HG02678 (cell line): ENCODE measurements around the gene DNAJC12.
"Not testable (repeated sequence)": the region's sequence is repeated elsewhere in the genome, so short reads cannot be mapped to it uniquely, and the experiment has no call there.

Experiments used
- ATAC-seq: cut with Tn5 transposase; IDR thresholded peaks from one replicate; pipeline ENCODE4 v1.9.1; 2021; ENCODE audit warnings: mild to moderate bottlenecking, moderate library complexity; ENCODE audit not compliant: unreplicated experiment

The DNAJC12 gene

DNA sequence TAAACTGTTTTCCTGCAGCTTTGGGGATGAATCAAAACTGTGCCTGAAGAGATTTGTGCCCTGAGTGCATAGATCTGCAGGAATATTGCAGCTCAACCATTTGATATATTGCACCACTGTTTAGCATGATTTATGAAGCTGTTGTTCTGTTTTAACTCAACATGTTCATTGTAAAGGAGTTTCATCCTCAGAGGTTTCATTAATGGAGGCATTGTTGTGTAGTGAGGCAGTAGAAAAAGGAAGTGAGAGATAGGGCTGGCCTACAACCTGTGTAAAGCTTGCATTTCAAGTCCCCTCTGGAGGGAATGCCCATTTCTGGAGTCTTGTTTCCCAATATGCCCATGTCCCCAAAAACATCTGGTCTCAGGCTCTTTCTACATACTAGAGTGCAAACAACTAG is 67.5 kb downstream of the DNAJC12 start:
- ATAC-seq, result peak; percentile 68

DNA sequence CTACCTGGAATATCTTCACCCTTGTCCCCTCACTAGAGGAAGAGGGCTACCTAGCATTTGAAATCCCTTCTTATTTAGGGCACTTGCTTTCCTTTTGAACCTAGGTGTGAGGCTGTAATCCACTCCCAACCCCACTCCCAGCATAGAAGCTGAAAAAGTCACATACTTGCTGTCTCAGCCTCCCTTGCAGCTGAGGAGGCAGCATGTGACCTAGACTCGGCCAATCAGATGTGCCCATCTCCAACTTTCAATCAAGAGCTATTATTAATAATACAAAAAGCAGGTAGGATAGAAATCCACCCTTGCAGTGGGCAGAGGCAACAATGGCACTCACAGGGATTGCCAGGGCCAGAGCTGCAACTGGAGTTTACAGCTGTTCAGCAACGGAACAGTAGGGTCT is 70.7 kb downstream of the DNAJC12 start:
- ATAC-seq, result no peak

DNA sequence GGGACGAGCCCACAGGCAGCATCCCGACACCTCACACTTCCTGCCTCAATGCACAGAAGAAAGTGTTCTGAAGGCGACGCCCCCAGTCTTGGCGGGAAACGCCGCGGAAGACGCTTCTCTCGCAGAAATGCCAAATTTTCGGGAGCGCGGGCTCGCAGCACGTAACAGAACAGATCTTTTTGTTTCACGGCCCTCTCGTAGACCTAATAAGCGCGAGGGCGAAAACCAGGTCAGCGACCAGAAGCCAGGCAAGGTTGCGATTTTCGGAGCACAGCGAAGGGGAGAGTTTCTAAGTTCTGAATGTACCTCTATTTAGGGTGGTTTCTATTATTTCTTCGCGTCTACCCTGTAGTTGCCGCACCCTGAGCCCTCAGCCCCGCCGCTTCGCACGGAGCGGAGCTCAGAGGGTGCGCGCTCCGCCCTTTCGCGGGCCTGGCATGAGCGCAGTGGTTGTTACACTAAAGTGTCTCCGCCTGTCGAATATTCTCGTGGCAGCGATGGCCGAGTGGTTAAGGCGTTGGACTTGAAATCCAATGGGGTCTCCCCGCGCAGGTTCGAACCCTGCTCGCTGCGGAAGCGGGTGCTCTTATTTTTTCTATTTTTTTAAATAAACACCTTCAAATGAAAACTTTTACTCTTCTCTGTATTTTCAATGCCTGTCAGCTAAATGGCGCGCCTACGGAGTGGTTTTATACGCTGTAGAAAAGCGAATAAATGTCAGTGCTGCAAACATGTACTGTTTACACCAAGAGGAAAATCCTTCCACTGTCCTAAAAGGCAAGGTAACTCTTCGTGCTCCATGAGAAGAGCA is 73.8 kb downstream of the DNAJC12 start:
- ATAC-seq, result peak; percentile 82

DNA sequence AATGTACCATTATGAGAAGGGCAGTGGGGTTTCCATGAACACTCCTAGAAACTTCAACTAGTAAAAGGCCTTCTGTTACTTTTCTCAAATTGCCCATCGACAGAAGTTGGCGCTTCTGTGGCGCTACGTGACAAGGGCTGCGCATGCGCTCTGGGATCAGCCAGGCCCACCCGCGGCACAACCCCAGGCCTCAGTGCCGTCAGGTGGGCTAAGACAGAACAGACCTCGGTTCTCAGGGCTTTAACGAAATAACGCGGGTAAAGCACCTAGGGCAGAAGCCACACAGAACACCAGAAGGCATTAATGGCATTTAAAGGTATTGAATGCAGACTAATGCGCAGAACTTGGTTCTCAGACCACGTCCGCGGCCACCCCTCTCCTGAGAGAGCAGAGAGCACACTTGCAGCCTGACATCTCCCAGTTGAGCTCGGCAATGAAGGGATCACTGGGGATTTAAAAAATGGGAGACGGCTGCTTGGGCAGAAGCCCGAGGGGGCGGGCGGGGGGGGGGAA is 74.4 kb downstream of the DNAJC12 start:
- peak; percentile 29 for ATAC-seq

DNA sequence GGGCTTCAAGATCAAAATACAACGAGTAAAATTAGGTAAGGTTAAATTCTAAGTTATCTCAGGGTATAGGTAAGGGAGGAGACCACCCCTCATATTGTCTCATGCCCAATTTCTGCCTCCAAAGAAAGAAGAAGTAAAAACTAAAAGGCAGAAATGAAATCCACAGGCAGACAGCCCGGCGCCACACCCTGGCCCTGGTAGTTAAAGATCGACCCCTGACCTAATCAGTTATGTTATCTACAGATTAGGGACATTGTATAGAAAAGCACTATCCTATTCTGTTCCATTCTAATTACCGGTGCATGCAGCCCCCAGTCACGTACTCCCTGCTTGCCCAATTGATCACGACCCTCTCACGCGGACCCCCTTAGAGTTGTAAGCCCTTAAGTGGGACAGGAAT is 75.4 kb downstream of the DNAJC12 start:
- ATAC-seq, result not testable (repeated sequence)

DNA sequence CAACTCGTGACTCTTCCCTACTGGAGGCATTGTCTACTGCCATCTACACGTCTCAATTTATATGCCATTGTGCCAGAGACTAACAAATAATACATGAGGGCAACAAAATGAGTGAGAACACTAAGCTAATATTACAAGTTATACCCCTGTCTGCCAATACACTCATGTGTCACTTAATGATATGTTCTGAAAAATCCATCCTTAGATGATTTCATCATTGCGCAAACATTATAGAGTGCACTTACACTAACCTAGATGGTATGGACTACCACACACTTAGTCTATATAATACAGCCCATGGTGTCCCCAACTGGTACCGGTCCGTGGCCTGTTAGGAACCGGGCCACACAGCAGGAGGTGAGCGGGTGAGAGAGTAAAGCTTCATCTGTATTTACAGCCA is 77.7 kb downstream of the DNAJC12 start:
- ATAC-seq, result no peak
